IPS-15b (cell line): Measurements from ENCODE around the gene RANBP2.
A peak's percentile ranks its signal among the peaks of the same experiment; 100 is the strongest.

Experiments
- H3K27me3 ChIP-seq: one replicate; pipeline ENCODE4 v1.6.1; 2013; ENCODE audit warnings: low read length; ENCODE audit not compliant: control insufficient read depth, insufficient read depth
- H3K36me3 ChIP-seq: one replicate; pipeline ENCODE4 v1.6.1; 2013; ENCODE audit warnings: low read length; ENCODE audit not compliant: control insufficient read depth, insufficient read depth
- H3K4me1 ChIP-seq: one replicate; pipeline ENCODE4 v1.6.1; 2013; ENCODE audit warnings: mild to moderate bottlenecking, low read length; ENCODE audit not compliant: control insufficient read depth, insufficient read depth
- H3K4me3 ChIP-seq: one replicate; pipeline ENCODE4 v1.5.1; 2013; ENCODE audit warnings: low read depth, low read length
- H3K9ac ChIP-seq: one replicate; pipeline ENCODE4 v1.6.1; 2013; ENCODE audit warnings: low read depth, mild to moderate bottlenecking, low read length
- H3K9me3 ChIP-seq: one replicate; pipeline ENCODE4 v1.6.1; 2013; ENCODE audit warnings: mild to moderate bottlenecking, low read length; ENCODE audit not compliant: control insufficient read depth, insufficient read depth

The RANBP2 gene

GRCh38 chr2:108786354-108787215, 67.3 kb downstream of the RANBP2 start, which contains the start of gene CCDC138:
Gene CCDC138 (plus strand): TSS chr2:108786771. CDS start chr2:108786823, 52 bp downstream.
- Histone ChIP-seq H3K9me3 (no peaks in the 10 kb centered on the region), H3K9ac (peak within 1 kb of the TSS; percentile 94), H3K27me3 (no peaks in the 10 kb centered on the region), H3K4me3 (peak within 1 kb of the TSS; percentile 78), H3K4me1 (peaks cover 5% of the 10 kb centered on the region), H3K36me3 (peaks cover 16% of the 10 kb centered on the region)

DNA sequence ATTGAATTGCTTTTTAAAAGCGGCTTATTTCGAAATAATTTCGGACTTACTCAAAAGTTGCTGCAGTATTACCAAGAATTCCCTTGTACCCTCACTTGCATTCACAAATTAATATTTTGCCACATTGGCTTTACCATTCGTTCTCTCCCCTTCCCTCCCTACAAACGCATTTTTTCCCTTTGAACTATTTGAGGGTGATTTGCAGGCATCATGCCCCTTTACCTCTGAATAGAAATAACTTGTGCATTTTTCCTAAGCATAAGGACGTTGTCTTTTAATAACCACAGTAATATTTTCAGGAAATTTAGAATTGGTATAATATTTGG, 67.9 kb downstream of the RANBP2 start:
- Histone ChIP-seq H3K36me3 (peaks cover 13% of the 10 kb centered on the region), H3K4me1 (peaks cover 5% of the 10 kb centered on the region), H3K4me3 (peak overlapping the region; percentile 78), H3K27me3 (no peaks in the 10 kb centered on the region), H3K9me3 (no peaks in the 10 kb centered on the region), H3K9ac (peak overlapping the region; percentile 94)

GRCh38 chr2:108803045-108803736, 83.9 kb downstream of the RANBP2 start:
- Histone ChIP-seq H3K4me3 (no peak overlapping the region), H3K4me1 (no peaks in the 10 kb centered on the region), H3K9me3 (no peaks in the 10 kb centered on the region), H3K27me3 (no peaks in the 10 kb centered on the region), H3K9ac (no peak overlapping the region), H3K36me3 (peaks cover 4% of the 10 kb centered on the region)

DNA sequence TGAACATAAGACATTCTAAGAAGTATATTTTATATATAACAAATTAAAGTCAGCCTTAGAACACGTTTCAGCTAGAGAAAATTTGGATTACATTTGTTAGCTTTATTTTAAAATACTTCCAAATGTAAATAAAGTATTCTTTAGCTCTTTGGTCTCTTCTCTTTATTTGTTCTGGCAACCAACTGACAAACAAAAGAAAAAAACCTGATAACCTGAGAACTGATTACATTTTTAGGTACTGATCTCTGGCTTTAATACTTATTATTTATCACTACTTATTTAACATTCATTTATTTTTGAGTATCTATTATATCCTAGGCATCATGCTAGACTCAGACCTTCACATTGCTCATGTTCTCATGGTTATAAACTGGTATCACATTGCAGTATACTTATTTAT, 85.8 kb downstream of the RANBP2 start:
- Histone ChIP-seq H3K36me3 (no peaks in the 10 kb centered on the region), H3K27me3 (no peaks in the 10 kb centered on the region), H3K4me1 (no peaks in the 10 kb centered on the region), H3K9ac (no peak overlapping the region), H3K4me3 (no peak overlapping the region), H3K9me3 (no peaks in the 10 kb centered on the region)

GRCh38 chr2:108805782-108806181, 86.5 kb downstream of the RANBP2 start:
- Histone ChIP-seq H3K9me3 (no peaks in the 10 kb centered on the region), H3K9ac (no peak overlapping the region), H3K27me3 (no peaks in the 10 kb centered on the region), H3K4me1 (no peaks in the 10 kb centered on the region), H3K4me3 (no peak overlapping the region), H3K36me3 (no peaks in the 10 kb centered on the region)

- no peaks in the 10 kb centered on the region for H3K36me3 ChIP-seq
- H3K4me3 ChIP-seq = no peak overlapping the region
Measured at GRCh38 chr2:108806371-108807113, 87.3 kb downstream of the RANBP2 start.

DNA sequence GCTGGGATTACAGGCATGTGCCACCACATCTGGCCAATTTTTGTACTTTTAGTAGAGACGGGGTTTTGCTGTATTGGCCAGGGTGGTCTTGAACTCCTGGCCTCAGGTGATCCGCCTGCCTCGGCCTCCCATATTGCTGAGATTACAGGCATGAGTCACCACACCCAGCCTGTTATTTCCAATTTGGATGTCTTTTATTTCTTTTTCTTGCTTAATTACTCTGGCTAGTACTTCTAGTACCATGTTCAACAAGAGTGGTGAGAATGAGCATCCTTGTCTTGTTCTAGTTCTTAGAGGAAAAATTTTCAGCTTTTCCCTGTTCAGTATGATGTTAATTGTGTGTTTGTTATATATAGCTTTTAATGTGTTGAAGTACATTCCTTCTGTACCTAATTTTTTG, 90.7 kb downstream of the RANBP2 start:
- no peak overlapping the region for H3K9ac ChIP-seq
- no peaks in the 10 kb centered on the region for H3K9me3 ChIP-seq
- H3K36me3 ChIP-seq = no peaks in the 10 kb centered on the region
- H3K4me1 ChIP-seq = no peaks in the 10 kb centered on the region
- no peaks in the 10 kb centered on the region for H3K27me3 ChIP-seq
- no peak overlapping the region for H3K4me3 ChIP-seq

More at GRCh38 chr2:108806371-108807113, 87.3 kb downstream of the RANBP2 start:
- H3K9me3 ChIP-seq = no peaks in the 10 kb centered on the region
- H3K4me1 ChIP-seq = no peaks in the 10 kb centered on the region
- no peak overlapping the region for H3K9ac ChIP-seq
- H3K27me3 ChIP-seq = no peaks in the 10 kb centered on the region

GRCh38 chr2:108810993-108811957, 92.0 kb downstream of the RANBP2 start:
- H3K9me3 ChIP-seq = no peaks in the 10 kb centered on the region
- no peak overlapping the region for H3K9ac ChIP-seq
- H3K27me3 ChIP-seq = no peaks in the 10 kb centered on the region
- H3K36me3 ChIP-seq = peaks cover 4% of the 10 kb centered on the region
- H3K4me1 ChIP-seq = no peaks in the 10 kb centered on the region
- H3K4me3 ChIP-seq = no peak overlapping the region

DNA sequence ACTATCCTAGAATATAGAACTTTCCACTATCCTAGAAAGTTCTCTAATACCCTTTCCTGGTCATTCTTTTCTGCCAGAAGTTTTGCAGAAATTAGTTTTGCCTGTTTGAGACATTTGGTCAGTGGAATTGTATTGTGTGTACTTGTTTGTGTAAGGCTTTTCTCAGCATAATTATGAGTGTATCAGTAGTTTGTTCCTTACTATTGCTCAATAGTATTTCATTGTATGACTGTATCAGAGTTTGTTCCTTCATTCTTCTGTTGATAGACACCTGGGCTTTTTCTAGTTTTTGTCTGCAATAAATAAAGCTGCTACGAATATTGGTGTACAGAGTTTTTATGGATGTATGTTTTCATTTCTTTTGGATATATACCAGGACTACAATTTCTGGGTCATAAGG, 94.5 kb downstream of the RANBP2 start:
- H3K27me3 ChIP-seq = no peaks in the 10 kb centered on the region
- no peak overlapping the region for H3K9ac ChIP-seq
- no peak overlapping the region for H3K4me3 ChIP-seq
- H3K9me3 ChIP-seq = no peaks in the 10 kb centered on the region
- H3K4me1 ChIP-seq = no peaks in the 10 kb centered on the region
- H3K36me3 ChIP-seq = peaks cover 10% of the 10 kb centered on the region

- Histone ChIP-seq H3K9ac (no peak overlapping the region), H3K4me3 (no peak overlapping the region), H3K4me1 (no peaks in the 10 kb centered on the region), H3K9me3 (no peaks in the 10 kb centered on the region), H3K36me3 (peaks cover 10% of the 10 kb centered on the region), H3K27me3 (no peaks in the 10 kb centered on the region)
Measured at GRCh38 chr2:108820482-108820881, 101.2 kb downstream of the RANBP2 start.

DNA sequence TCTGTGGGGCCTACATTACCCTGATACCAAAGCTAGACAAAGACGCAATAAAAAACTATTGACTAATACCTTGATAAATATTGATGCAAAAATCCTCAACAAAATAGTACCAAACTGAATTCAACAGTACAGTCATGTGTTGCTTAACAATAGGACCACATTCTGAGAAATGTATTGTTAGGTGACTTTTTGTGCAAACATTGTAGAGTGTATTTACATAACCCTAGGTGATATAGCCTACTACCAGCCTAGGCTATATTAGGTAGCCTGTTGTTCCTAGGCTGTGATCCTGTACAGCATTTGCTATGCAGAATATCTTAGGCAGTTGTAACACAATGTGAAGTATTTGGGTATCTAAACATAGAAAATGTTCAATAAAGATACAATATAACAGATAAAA, 104.0 kb downstream of the RANBP2 start:
- Histone ChIP-seq H3K27me3 (no peaks in the 10 kb centered on the region), H3K9me3 (no peaks in the 10 kb centered on the region), H3K9ac (no peak overlapping the region), H3K36me3 (no peaks in the 10 kb centered on the region), H3K4me3 (no peak overlapping the region), H3K4me1 (no peaks in the 10 kb centered on the region)
